GM10847 (cell line): ENCODE measurements around the gene ABLIM3.

Source experiments
- POLR2A ChIP-seq: IDR thresholded peaks from 2 replicates; pipeline ENCODE4 v1.6.1; 2011; ENCODE audit not compliant: insufficient read length; ENCODE audit errors: extremely low read depth

ABLIM3 gene

GRCh38 chr5:149213264-149213880, 72.1 kb downstream of the ABLIM3 start:
- no peak for TF ChIP-seq POLR2A

GRCh38 chr5:149215478-149216090, 74.3 kb downstream of the ABLIM3 start:
- no peak for TF ChIP-seq POLR2A

GRCh38 chr5:149216496-149216895, 75.2 kb downstream of the ABLIM3 start:
- no peak for TF ChIP-seq POLR2A

GRCh38 chr5:149217096-149217802, 76.0 kb downstream of the ABLIM3 start:
- TF ChIP-seq POLR2A = no peak

- TF ChIP-seq POLR2A = no peak
Observed at GRCh38 chr5:149217803-149218155, 76.5 kb downstream of the ABLIM3 start.

- TF ChIP-seq POLR2A = no peak
Observed at GRCh38 chr5:149219584-149219983, 78.3 kb downstream of the ABLIM3 start.

- TF ChIP-seq POLR2A = no peak
Observed at GRCh38 chr5:149220750-149221149, 79.5 kb downstream of the ABLIM3 start.

- TF ChIP-seq POLR2A = no peak
Observed at GRCh38 chr5:149221326-149221725, 80.0 kb downstream of the ABLIM3 start.

- TF ChIP-seq POLR2A = no peak
Observed at GRCh38 chr5:149221731-149222342, 80.5 kb downstream of the ABLIM3 start.

- TF ChIP-seq POLR2A = no peak
Observed at GRCh38 chr5:149223081-149223848, 82.0 kb downstream of the ABLIM3 start.

- no peak for TF ChIP-seq POLR2A
Observed at GRCh38 chr5:149224282-149224681, 83.0 kb downstream of the ABLIM3 start.

GRCh38 chr5:149227168-149227826, 86.0 kb downstream of the ABLIM3 start:
- TF ChIP-seq POLR2A = no peak

- TF ChIP-seq POLR2A = no peak
Observed at GRCh38 chr5:149228618-149229297, 87.5 kb downstream of the ABLIM3 start.

- TF ChIP-seq POLR2A = no peak
Observed at GRCh38 chr5:149229298-149229937, 88.1 kb downstream of the ABLIM3 start.
